ENCODE measurements around the gene CRTC1. TPM values are rescaled to one million over a fixed set of nuclear protein-coding genes. Genes with fewer than 3 reads are reported as not detected.

Gene CRTC1
- polyA plus RNA-seq, 4 donors: 5.8 to 20.7 (median 6.7) TPM

GRCh38 chr19:18709546-18709945, 26.1 kb downstream of the CRTC1 start:
- FAIRE-seq: no peak
- Histone ChIP-seq H3K36me3 (ENCODE audit: control insufficient read depth in 3 of 3, insufficient read depth in 2 of 3, low read depth in 1 of 3, low read length in 3 of 3) (peaks cover 0 to 34% (median 0%) of the 10 kb centered on the region in 3 donors), H3K27me3 (ENCODE audit: control insufficient read depth in 3 of 3, insufficient read depth in 3 of 3, low read length in 3 of 3) (no peaks in the 10 kb centered on the region), H3K4me1 (ENCODE audit: control insufficient read depth in 3 of 3, insufficient read depth in 2 of 3, low read depth in 1 of 3, low read length in 2 of 3) (no peaks in the 10 kb centered on the region), H3K4me3 (ENCODE audit: low read depth in 1 of 3, low read length in 3 of 3) (no peak overlapping the region), H3K27ac (ENCODE audit: low read depth in 1 of 3, low read length in 2 of 3) (no peak overlapping the region), H3K9me3 (ENCODE audit: control insufficient read depth in 2 of 2, insufficient read depth in 1 of 2, low read depth in 1 of 2, low read length in 1 of 2) (no peaks in the 10 kb centered on the region)
- 82 to 92% (median 88%) methylated on average over 8 to 10 of the region's 10 CpGs for WGBS, 3 donors
- no peak for DNase-seq

DNA sequence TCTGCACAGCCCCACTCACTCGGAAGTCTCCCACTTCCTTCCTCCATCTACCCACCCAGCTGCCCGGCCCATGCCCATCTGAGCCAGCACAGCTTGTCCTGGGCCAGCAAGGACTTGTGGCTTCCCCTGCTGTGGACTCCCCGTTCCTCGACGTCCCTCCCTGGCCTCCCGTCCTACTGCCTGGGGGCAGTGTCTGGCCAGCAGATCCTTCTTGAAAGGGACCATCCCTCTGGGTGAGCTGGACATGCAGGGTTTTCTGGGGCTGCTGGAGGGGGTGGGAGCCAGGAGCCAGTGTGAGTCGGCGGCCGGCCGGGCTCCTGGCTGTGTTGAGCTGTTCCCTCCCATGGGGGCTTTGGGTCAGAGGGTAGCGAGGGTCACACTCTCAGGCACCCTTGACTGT, 26.7 kb downstream of the CRTC1 start:
- 82 to 94% (median 89%) methylated on average over 11 of the region's 11 CpGs for WGBS, 3 donors
- DNase-seq (no peak), FAIRE-seq (no peak)
- H3K9me3 ChIP-seq (ENCODE audit: control insufficient read depth in 2 of 2, insufficient read depth in 1 of 2, low read depth in 1 of 2, low read length in 1 of 2): no peaks in the 10 kb centered on the region
- no peak overlapping the region for H3K4me3 ChIP-seq (ENCODE audit: low read depth in 1 of 3, low read length in 3 of 3)
- no peak overlapping the region for H3K27ac ChIP-seq (ENCODE audit: low read depth in 1 of 3, low read length in 2 of 3)
- no peaks in the 10 kb centered on the region for H3K4me1 ChIP-seq (ENCODE audit: control insufficient read depth in 3 of 3, insufficient read depth in 2 of 3, low read depth in 1 of 3, low read length in 2 of 3)
- peaks cover 0 to 35% (median 0%) of the 10 kb centered on the region in 3 donors for H3K36me3 ChIP-seq (ENCODE audit: control insufficient read depth in 3 of 3, insufficient read depth in 2 of 3, low read depth in 1 of 3, low read length in 3 of 3)
- H3K27me3 ChIP-seq (ENCODE audit: control insufficient read depth in 3 of 3, insufficient read depth in 3 of 3, low read length in 3 of 3): no peaks in the 10 kb centered on the region

DNA sequence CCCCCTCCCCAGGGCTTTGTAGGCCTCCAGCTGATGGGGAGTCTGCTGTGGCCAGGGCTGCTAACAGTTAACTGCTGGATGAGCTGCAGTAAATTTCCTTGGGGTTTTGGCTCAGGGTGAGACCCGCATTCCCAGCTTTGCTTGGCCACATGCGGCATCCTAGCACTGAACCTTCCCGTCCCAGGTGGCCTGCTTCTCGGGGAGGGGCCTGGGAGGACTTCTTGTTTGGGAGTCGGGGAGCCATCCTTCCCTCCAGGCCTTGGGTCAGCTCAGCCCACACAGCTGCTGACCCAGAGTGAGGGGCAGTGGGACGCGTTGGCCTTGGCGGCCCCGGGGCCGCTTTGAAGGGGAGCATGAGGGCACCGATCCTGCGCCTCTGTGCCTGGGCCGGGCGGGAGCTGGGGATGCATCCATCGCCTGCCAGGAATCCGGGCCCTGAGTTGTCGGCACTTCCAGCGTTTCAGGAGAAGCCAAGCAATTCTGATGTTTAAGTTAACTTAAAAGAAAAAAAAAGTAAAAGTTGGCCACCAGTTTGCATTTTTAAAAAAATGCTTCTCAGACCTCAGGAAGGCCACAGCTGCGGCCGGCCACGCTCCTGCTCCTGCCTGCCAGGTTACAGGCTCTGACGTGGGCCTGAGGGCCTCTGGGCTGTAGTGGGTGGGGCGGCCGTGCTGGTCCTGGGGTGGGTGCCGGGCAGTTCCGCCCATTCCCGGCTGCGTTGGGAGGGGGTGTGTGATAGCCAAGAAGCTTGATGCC, 27.7 kb downstream of the CRTC1 start:
- FAIRE-seq: no peak
- H3K4me3 ChIP-seq (ENCODE audit: low read depth in 1 of 3, low read length in 3 of 3): no peak overlapping the region
- no peak for DNase-seq
- H3K9me3 ChIP-seq (ENCODE audit: control insufficient read depth in 2 of 2, insufficient read depth in 1 of 2, low read depth in 1 of 2, low read length in 1 of 2): no peaks in the 10 kb centered on the region
- WGBS, 3 donors: 71 to 90% (median 80%) methylated on average over 28 of the region's 28 CpGs
- H3K36me3 ChIP-seq (ENCODE audit: control insufficient read depth in 3 of 3, insufficient read depth in 2 of 3, low read depth in 1 of 3, low read length in 3 of 3): peaks cover 0 to 40% (median 0%) of the 10 kb centered on the region in 3 donors
- H3K27me3 ChIP-seq (ENCODE audit: control insufficient read depth in 3 of 3, insufficient read depth in 3 of 3, low read length in 3 of 3): no peaks in the 10 kb centered on the region
- no peak overlapping the region for H3K27ac ChIP-seq (ENCODE audit: low read depth in 1 of 3, low read length in 2 of 3)
- no peaks in the 10 kb centered on the region for H3K4me1 ChIP-seq (ENCODE audit: control insufficient read depth in 3 of 3, insufficient read depth in 2 of 3, low read depth in 1 of 3, low read length in 2 of 3)

DNA sequence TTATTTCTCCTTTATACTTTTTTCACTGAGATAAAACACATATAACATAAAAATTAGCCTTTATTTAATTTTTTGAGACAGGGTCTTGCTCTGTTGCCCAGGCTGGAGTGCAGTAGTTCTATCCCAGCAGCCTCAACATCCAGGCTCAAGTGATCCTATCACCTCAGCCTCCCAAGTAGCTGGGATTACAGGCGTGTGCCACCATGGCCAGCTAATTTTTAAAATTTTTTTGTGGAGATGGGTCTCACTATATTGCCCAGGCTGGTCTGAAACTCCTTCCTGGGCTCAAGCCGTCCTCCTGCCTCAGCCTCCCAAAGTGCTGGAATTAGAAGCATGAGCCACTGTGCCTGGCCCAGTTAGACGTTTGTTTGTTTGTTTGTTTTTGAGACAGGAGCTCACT, 28.4 kb downstream of the CRTC1 start:
- 83 to 94% (median 87%) methylated on average over 3 of the region's 3 CpGs for WGBS, 3 donors
- no peaks in the 10 kb centered on the region for H3K4me1 ChIP-seq (ENCODE audit: control insufficient read depth in 3 of 3, insufficient read depth in 2 of 3, low read depth in 1 of 3, low read length in 2 of 3)
- no peaks in the 10 kb centered on the region for H3K9me3 ChIP-seq (ENCODE audit: control insufficient read depth in 2 of 2, insufficient read depth in 1 of 2, low read depth in 1 of 2, low read length in 1 of 2)
- H3K27me3 ChIP-seq (ENCODE audit: control insufficient read depth in 3 of 3, insufficient read depth in 3 of 3, low read length in 3 of 3): no peaks in the 10 kb centered on the region
- no peak overlapping the region for H3K4me3 ChIP-seq (ENCODE audit: low read depth in 1 of 3, low read length in 3 of 3)
- no peak overlapping the region for H3K27ac ChIP-seq (ENCODE audit: low read depth in 1 of 3, low read length in 2 of 3)
- peaks cover 0 to 42% (median 0%) of the 10 kb centered on the region in 3 donors for H3K36me3 ChIP-seq (ENCODE audit: control insufficient read depth in 3 of 3, insufficient read depth in 2 of 3, low read depth in 1 of 3, low read length in 3 of 3)
- DNase-seq (no peak), FAIRE-seq (no peak)

- 74 to 83% (median 80%) methylated on average over 5 of the region's 5 CpGs for WGBS, 3 donors
- FAIRE-seq (no peak), DNase-seq (no peak)
- Histone ChIP-seq H3K36me3 (ENCODE audit: control insufficient read depth in 3 of 3, insufficient read depth in 2 of 3, low read depth in 1 of 3, low read length in 3 of 3) (peaks cover 0 to 40% (median 0%) of the 10 kb centered on the region in 3 donors), H3K27me3 (ENCODE audit: control insufficient read depth in 3 of 3, insufficient read depth in 3 of 3, low read length in 3 of 3) (no peaks in the 10 kb centered on the region), H3K27ac (ENCODE audit: low read depth in 1 of 3, low read length in 2 of 3) (no peak overlapping the region), H3K4me3 (ENCODE audit: low read depth in 1 of 3, low read length in 3 of 3) (no peak overlapping the region), H3K9me3 (ENCODE audit: control insufficient read depth in 2 of 2, insufficient read depth in 1 of 2, low read depth in 1 of 2, low read length in 1 of 2) (peaks cover 0 to under 1% of the 10 kb centered on the region in 2 donors), H3K4me1 (ENCODE audit: control insufficient read depth in 3 of 3, insufficient read depth in 2 of 3, low read depth in 1 of 3, low read length in 2 of 3) (no peaks in the 10 kb centered on the region)
These were observed 29.5 kb downstream of the CRTC1 start for GRCh38 chr19:18712981-18713380.

DNA sequence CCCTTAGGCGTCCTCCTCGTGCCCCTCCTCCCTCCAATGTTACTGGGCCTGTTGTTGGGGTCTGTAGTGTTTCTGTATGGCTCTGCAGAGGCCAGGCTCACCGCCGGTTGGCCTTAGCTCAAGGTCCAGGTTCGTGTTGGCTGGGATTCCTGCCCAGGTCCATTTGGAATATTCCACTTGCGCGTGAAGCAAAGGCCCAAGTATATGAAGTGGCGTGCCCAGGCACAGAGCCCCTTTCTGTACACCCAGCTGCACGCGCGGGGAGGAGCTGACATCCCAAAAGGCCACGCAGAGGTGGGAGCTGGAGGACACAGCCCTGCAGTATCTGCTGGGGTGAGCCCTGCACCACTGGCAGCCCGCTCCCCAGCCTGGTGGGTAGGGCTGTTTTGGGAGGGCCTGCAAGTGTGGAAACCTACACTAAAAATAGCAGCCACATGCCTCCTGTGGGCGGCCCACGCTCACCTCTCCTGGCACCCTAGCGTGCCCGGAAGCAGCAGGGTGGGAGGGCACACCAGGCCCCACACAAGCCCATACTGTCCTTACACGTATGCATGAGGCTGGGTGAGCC, 30.2 kb downstream of the CRTC1 start:
- no peaks in the 10 kb centered on the region for H3K4me1 ChIP-seq (ENCODE audit: control insufficient read depth in 3 of 3, insufficient read depth in 2 of 3, low read depth in 1 of 3, low read length in 2 of 3)
- peaks cover 0 to 5% of the 10 kb centered on the region in 2 donors for H3K9me3 ChIP-seq (ENCODE audit: control insufficient read depth in 2 of 2, insufficient read depth in 1 of 2, low read depth in 1 of 2, low read length in 1 of 2)
- no peaks in the 10 kb centered on the region for H3K27me3 ChIP-seq (ENCODE audit: control insufficient read depth in 3 of 3, insufficient read depth in 3 of 3, low read length in 3 of 3)
- H3K36me3 ChIP-seq (ENCODE audit: control insufficient read depth in 3 of 3, insufficient read depth in 2 of 3, low read depth in 1 of 3, low read length in 3 of 3): peaks cover 0 to 41% (median 0%) of the 10 kb centered on the region in 3 donors
- DNase-seq (no peak), FAIRE-seq (no peak)
- WGBS, 3 donors: 88 to 92% (median 91%) methylated on average over 18 of the region's 18 CpGs
- H3K4me3 ChIP-seq (ENCODE audit: low read depth in 1 of 3, low read length in 3 of 3): no peak overlapping the region
- H3K27ac ChIP-seq (ENCODE audit: low read depth in 1 of 3, low read length in 2 of 3): no peak overlapping the region

- 84 to 91% (median 87%) methylated on average over 5 of the region's 5 CpGs for whole genome bisulfite sequencing, 3 donors
- Histone ChIP-seq H3K27ac (ENCODE audit: low read depth in 1 of 3, low read length in 2 of 3) (no peak overlapping the region), H3K27me3 (ENCODE audit: control insufficient read depth in 3 of 3, insufficient read depth in 3 of 3, low read length in 3 of 3) (no peaks in the 10 kb centered on the region), H3K9me3 (ENCODE audit: control insufficient read depth in 2 of 2, insufficient read depth in 1 of 2, low read depth in 1 of 2, low read length in 1 of 2) (peaks cover 0 to 5% of the 10 kb centered on the region in 2 donors), H3K4me3 (ENCODE audit: low read depth in 1 of 3, low read length in 3 of 3) (no peak overlapping the region), H3K4me1 (ENCODE audit: control insufficient read depth in 3 of 3, insufficient read depth in 2 of 3, low read depth in 1 of 3, low read length in 2 of 3) (no peaks in the 10 kb centered on the region), H3K36me3 (ENCODE audit: control insufficient read depth in 3 of 3, insufficient read depth in 2 of 3, low read depth in 1 of 3, low read length in 3 of 3) (peaks cover 0 to 44% (median 0%) of the 10 kb centered on the region in 3 donors)
- no peak for DNase-seq
- FAIRE-seq: no peak
These were observed 31.9 kb downstream of the CRTC1 start for GRCh38 chr19:18715416-18715815.

GRCh38 chr19:18716857-18717256, 33.4 kb downstream of the CRTC1 start:
- H3K4me3 ChIP-seq (ENCODE audit: low read depth in 1 of 3, low read length in 3 of 3): no peak overlapping the region
- DNase-seq (no peak), FAIRE-seq (no peak)
- H3K9me3 ChIP-seq (ENCODE audit: control insufficient read depth in 2 of 2, insufficient read depth in 1 of 2, low read depth in 1 of 2, low read length in 1 of 2): peaks cover 0 to 5% of the 10 kb centered on the region in 2 donors
- WGBS, 3 donors: 90 to 94% (median 92%) methylated on average over 6 of the region's 6 CpGs
- H3K4me1 ChIP-seq (ENCODE audit: control insufficient read depth in 3 of 3, insufficient read depth in 2 of 3, low read depth in 1 of 3, low read length in 2 of 3): no peaks in the 10 kb centered on the region
- no peaks in the 10 kb centered on the region for H3K27me3 ChIP-seq (ENCODE audit: control insufficient read depth in 3 of 3, insufficient read depth in 3 of 3, low read length in 3 of 3)
- no peak overlapping the region for H3K27ac ChIP-seq (ENCODE audit: low read depth in 1 of 3, low read length in 2 of 3)
- H3K36me3 ChIP-seq (ENCODE audit: control insufficient read depth in 3 of 3, insufficient read depth in 2 of 3, low read depth in 1 of 3, low read length in 3 of 3): peaks cover 0 to 43% (median 0%) of the 10 kb centered on the region in 3 donors

All from small intestine (tissue), 7 donors.